Measurements from ENCODE around the gene AMIGO2.
"Not testable (repeated sequence)": the region's sequence is repeated elsewhere in the genome, so short reads cannot be mapped to it uniquely, and the experiment has no call there.

DNA sequence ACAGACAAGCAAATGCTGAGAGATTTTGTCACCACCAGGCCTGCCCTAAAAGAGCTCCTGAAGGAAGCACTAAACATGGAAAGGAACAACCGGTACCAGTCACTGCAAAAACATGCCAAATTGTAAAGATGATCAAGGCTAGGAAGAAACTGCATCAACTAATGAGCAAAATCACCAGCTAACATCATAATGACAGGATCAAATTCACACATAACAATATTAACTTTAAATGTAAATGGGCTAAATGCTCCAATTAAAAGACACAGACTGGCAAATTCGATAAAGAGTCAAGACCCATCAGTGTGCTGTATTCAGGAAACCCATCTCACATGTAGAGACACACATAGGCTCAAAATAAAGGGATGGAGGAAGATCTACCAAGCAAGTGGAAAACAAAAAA, 21.1 kb downstream of the AMIGO2 start:
- TF ChIP-seq, protein P1, sequence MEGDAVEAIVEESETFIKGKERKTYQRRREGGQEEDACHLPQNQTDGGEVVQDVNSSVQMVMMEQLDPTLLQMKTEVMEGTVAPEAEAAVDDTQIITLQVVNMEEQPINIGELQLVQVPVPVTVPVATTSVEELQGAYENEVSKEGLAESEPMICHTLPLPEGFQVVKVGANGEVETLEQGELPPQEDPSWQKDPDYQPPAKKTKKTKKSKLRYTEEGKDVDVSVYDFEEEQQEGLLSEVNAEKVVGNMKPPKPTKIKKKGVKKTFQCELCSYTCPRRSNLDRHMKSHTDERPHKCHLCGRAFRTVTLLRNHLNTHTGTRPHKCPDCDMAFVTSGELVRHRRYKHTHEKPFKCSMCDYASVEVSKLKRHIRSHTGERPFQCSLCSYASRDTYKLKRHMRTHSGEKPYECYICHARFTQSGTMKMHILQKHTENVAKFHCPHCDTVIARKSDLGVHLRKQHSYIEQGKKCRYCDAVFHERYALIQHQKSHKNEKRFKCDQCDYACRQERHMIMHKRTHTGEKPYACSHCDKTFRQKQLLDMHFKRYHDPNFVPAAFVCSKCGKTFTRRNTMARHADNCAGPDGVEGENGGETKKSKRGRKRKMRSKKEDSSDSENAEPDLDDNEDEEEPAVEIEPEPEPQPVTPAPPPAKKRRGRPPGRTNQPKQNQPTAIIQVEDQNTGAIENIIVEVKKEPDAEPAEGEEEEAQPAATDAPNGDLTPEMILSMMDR (IDR thresholded peaks at IDR 0.05), result not testable (repeated sequence)
- TF ChIP-seq POLR2A (IDR thresholded peaks at IDR 0.05), result not testable (repeated sequence)

All from lower leg skin (tissue), 3 donors.